ENCODE data around the gene FBN2.

FBN2 gene

DNA sequence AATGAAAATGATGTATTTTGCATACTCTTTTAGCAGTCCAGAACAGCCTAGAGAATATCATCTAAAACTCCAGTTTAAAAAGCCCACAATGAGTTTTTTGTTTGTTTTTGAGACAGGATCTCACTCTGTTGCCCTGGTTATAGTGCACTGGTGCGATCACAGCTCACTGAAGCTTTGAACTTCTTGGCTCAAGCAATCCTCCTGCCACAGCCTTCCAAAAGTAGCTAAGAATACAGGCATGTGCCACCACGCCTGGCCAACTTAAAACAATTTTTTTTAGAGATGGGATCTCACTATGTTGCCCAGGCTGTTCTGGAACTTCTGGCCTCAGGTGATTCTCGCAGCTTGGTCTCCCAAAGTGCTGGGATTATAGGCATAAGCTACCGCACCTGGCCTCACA is 175.7 kb downstream of the FBN2 start:
- no peak for TF ChIP-seq POLR2A (IDR thresholded peaks at IDR 0.05; ENCODE audit: low read depth, low read length)
- no peak for FAIRE-seq
- DNase-seq (ENCODE audit: insufficient read length, low spot score), result no peak

DNA sequence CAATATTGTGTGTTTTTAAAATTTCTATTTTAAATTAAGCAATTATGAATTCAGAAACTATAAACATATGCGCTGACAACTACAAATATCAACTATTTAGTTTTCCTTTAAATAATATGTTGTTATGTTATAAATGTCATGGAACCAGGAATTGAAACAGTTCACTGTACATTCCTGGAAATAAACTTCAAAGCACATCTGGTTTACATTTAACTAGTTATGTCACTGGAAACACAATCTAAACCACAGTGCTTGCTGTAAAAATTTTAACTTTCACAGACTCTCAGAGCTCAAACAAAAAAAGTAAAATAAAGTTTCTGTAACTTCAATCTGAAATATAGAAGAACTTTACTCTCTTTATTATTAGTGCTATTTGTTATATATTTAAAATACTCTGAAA is 179.2 kb downstream of the FBN2 start:
- no peak for TF ChIP-seq POLR2A (IDR thresholded peaks at IDR 0.05; ENCODE audit: low read depth, low read length)
- FAIRE-seq (no peak), DNase-seq (ENCODE audit: insufficient read length, low spot score) (no peak)

DNA sequence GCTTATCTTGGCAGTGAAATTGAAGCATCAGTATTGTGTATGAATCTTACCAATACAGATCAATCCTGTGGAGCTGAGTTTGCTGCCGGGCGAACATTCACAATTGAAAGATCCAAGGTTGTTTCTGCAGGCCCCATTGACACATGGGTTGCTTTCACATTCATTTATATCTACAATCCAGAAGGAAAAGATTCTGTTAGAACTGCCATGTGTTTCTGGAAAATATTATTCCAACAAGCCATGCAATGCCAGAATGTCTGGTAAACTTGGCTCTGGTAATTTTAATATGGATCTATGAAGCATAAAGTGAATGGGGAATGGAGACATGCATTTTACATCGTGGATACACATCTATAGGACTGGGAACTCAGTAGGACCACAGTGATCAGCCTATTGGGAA is 180.8 kb downstream of the FBN2 start:
- TF ChIP-seq POLR2A (IDR thresholded peaks at IDR 0.05; ENCODE audit: low read depth, low read length), result no peak
- DNase-seq (ENCODE audit: insufficient read length, low spot score) (no peak), FAIRE-seq (no peak)

DNA sequence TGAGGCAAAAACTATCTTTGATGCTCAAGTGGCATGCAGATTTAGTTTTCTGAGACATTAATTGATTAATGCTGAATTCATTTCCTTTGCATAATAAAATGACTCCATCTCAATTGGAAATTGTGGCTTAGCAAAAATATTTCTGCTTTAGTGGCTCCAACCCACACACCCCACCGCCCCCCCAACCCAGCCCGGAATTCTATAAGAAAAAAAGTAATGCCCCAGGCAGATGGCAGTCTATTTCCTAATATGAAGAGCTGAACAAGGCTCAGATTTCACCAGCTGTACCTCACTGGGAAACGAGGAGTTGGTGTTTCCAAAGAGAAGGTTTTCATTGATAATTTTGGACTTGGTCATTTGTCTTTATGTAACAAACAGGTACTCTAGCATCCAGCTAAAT is 182.1 kb downstream of the FBN2 start:
- no peak for DNase-seq (ENCODE audit: insufficient read length, low spot score)
- no peak for TF ChIP-seq POLR2A (IDR thresholded peaks at IDR 0.05; ENCODE audit: low read depth, low read length)
- FAIRE-seq, result no peak

DNA sequence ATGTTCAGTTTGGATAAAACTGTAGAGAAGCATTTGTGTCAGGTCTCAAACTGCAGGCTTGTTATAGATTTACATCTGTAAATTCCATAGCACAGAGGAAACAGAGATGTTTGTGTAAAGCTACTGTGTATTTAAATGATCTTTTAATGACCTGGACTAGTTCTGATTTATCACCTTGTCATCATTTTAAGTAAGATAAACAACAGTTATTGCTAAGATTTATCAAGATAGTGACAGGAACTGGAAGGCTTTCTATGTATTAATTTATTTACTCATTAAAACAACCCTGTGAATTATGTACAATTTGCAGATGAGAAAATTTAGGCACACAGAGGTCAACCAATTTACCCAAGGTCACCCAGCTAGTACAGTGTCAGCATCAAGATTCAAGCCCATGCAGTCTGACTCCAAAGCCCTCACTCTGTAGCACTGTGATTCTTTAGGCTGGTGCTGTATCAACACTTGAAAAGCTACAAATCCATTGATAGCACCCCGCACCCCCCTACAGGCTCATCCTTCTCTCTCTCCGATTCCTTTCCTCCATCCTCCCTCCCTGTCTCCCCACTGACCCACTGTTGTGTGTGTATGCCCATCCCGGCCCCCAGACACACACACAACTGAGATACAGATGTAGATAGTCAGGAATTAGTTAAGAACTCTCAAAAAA is 184.5 kb downstream of the FBN2 start:
- DNase-seq (ENCODE audit: insufficient read length, low spot score) (no peak), FAIRE-seq (no peak)
- TF ChIP-seq POLR2A (IDR thresholded peaks at IDR 0.05; ENCODE audit: low read depth, low read length), result no peak

DNA sequence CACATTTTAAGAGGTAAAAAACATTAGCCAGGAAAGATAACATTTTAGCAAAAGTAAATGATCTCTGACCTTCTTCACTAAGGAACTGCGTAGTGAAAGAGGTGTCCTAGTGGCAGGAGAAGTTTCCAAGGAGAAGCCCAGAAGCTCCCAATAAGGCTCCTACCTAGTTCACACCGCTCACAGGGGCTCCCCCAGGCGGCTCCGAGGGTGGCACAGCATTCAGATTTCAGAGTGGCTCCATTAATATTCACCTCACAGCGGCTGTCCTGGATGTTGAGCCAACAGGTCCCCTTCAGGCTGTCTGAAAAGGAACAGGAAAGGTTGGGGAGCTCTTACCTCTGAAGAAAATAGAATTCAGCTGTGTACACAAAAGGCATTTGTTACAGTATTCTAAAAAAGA is 187.3 kb downstream of the FBN2 start:
- no peak for TF ChIP-seq POLR2A (IDR thresholded peaks at IDR 0.05; ENCODE audit: low read depth, low read length)
- FAIRE-seq (no peak), DNase-seq (ENCODE audit: insufficient read length, low spot score) (no peak)

DNA sequence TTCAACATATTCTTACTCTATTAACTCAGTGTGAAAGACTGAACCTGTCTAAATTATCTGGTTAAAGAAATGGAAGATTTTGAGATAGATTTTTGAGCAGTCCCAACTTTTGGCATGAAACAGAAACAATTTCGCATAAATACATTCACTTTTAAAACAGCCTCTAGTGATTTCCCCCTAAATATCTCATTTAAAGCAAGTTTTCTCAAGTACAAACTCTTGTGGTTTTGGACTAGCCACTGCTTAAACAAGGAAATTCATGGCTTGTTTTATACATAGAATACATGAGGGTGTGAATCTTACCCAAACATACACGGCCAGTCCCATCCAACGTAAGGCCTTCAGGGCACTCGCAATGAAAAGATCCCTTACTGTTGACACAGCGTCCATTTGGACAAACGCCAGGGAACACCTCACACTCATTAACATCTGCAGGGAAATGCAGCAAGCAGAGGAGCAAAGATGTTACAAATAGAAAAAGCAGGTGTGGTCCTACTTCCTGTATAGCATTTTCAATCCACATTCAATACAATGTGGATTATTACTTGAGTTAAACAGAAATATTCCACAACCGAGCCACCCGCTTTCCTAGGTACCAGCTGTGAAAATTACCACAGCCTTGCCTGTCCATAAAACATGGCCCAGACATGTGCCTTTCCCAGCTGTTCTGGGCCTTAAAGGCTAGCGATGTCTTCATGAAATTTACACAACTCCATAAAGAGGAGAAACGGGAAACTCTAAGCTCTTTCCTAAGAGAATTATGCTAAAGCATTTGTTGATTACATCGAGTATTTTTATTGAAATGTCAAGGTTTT is 188.8 kb downstream of the FBN2 start:
- FAIRE-seq, result no peak
- DNase-seq (ENCODE audit: insufficient read length, low spot score), result no peak
- no peak for TF ChIP-seq POLR2A (IDR thresholded peaks at IDR 0.05; ENCODE audit: low read depth, low read length)

DNA sequence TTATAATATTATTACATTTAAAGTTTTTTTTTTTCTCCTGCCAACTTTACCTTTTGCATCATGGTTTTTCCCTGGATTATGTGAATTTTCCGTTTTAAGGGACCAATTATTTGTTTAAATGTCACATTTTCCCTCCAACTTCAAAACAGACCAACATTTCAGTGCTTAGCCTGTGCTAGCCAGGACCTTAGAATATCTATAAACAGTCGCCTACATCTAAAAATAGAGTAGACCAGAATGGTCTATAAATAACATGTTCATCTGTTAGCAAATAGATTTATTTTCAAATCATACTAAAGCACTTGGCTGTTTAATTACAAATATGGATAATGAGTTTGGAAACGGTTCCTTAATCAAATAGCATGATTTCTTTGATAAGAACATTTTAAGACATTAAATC is 192.0 kb downstream of the FBN2 start:
- no peak for FAIRE-seq
- DNase-seq (ENCODE audit: insufficient read length, low spot score), result no peak
- no peak for TF ChIP-seq POLR2A (IDR thresholded peaks at IDR 0.05; ENCODE audit: low read depth, low read length)

DNA sequence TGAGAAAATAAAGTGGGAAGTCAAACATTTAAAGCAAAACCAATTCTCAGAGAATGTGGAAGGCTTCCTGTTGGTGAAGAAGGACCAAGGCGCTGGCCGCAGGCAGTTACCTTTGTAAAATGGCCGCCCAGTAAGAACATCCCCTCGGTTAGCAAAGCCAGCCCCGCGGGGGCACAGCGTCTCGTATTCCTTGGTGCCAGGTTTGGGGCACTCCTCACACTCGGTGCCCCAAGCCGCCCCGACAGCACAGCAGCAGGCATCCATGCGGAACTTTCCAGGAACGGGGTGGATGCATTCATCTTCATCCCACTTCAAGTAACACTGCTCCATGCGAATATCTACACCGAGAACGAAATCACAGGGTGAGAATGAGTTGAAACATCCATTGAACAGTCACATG is 192.8 kb downstream of the FBN2 start:
- TF ChIP-seq POLR2A (IDR thresholded peaks at IDR 0.05; ENCODE audit: low read depth, low read length), result no peak
- no peak for DNase-seq (ENCODE audit: insufficient read length, low spot score)
- no peak for FAIRE-seq

DNA sequence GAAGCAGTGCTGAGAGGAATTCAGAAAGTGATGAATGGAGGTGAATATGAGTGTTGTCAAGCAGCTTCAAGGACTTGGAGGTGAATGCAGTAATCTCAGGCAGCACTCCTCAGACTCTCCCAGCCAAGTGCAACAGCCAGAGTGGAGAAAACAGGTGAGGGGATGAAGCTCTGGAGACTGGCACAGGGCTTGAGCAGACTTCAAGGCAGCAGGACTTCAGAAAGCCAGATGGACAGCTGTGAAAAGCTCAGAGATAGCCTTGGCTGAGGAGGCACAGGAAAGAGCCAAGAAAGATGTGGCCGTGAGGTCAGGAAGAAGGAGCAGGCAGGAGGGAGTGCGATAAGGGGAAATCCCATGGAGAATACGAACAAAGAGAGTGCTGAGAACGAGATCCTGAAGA is 194.9 kb downstream of the FBN2 start:
- no peak for FAIRE-seq
- no peak for DNase-seq (ENCODE audit: insufficient read length, low spot score)
- TF ChIP-seq POLR2A (IDR thresholded peaks at IDR 0.05; ENCODE audit: low read depth, low read length), result no peak

DNA sequence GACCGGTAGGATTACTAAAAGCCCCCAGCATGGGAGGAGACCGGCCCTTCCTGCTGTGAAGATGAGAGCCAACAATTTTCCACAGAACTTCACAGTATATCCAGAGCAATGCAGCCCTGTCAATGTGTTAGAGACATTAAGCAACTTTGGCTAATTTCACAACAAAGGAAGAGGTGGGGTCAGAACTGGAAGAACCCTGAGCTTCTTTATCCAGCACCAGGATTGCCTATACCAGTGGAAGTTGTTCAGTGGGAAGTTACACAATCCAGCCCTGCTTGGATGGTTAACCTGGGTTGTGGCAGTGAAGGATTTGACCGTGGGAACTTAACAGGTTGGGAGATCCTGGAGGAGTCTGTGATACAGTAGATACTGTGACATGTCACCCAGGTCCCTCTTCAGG is 197.0 kb downstream of the FBN2 start:
- FAIRE-seq, result no peak
- TF ChIP-seq POLR2A (IDR thresholded peaks at IDR 0.05; ENCODE audit: low read depth, low read length), result no peak
- no peak for DNase-seq (ENCODE audit: insufficient read length, low spot score)

DNA sequence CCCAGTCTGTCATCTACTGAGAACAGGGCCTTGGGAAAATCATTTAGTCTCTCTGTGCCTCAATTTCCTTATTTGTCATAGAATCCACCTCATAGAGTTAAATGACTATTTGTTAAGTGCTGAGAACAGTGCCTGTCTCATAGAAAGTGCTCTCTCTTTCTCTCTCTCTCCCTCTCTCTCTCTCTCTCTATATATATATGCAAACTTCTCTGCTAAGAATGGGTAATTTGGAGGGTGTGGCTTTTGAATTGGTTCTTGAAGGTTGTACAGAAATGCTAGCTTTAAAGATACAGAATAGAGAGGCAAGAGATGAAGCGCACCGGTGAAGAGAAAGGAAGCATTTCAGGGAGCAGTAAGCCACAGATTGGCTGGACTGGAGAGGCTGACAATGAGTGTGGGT is 197.4 kb downstream of the FBN2 start:
- TF ChIP-seq POLR2A (IDR thresholded peaks at IDR 0.05; ENCODE audit: low read depth, low read length), result no peak
- DNase-seq (ENCODE audit: insufficient read length, low spot score) (no peak), FAIRE-seq (no peak)

DNA sequence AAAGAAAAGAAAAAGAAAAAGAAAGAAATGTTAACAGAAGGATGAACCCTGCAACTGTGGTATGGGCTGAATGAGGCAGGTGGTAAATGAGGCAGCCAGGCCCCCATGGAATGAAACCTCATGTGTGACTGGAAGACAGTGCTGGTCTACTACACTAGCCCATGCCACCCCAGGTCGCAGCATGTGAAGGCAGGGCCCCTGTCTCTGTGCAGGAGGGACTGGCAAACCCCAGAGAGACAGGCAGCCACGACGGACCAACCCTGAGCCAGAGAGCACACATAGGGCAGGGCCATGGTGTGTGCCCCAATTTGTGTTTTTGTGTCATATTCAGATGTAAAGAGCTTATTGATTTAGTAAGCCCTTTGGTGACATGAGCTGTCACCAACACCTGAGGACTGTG is 198.5 kb downstream of the FBN2 start:
- FAIRE-seq (no peak), DNase-seq (ENCODE audit: insufficient read length, low spot score) (no peak)
- no peak for TF ChIP-seq POLR2A (IDR thresholded peaks at IDR 0.05; ENCODE audit: low read depth, low read length)

DNA sequence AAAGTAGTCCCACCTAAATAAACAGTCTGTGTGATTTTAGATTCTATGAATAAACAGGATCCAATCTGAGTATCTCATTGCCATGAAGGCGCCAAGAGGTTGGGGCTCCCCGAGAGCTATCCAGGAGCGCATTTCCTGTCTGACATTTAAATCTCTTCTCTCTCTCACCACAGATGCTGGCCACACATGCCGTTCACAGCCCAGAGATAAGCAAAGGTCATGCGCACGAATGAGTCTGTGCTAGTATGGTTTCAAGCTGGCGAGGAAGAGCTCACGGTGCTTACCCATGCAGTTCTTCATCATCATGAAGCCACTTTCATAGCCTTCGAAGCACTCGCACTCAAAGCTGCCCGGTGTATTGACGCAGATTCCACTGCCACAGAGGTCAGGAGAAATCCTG is 199.4 kb downstream of the FBN2 start:
- DNase-seq (ENCODE audit: insufficient read length, low spot score), result no peak
- TF ChIP-seq POLR2A (IDR thresholded peaks at IDR 0.05; ENCODE audit: low read depth, low read length), result no peak
- FAIRE-seq, result no peak

DNA sequence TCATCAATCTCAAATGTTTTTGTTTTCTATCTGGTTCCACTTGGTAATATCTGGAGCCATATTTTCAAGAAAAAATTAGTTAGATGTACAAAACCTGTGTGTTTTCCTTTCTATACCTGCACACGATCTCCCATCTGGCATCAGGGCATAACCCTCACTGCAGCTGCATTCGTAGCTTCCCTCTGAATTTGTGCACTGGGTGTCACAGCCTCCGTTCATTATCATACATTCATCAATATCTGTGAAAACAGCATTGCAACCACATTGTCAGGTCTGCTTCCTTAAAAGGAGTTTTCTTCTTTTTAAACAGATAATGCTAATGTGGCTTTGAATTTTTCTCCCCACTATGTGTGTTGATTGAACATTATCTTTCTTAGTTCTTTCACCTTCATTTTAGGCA is 202.7 kb downstream of the FBN2 start:
- no peak for TF ChIP-seq POLR2A (IDR thresholded peaks at IDR 0.05; ENCODE audit: low read depth, low read length)
- DNase-seq (ENCODE audit: insufficient read length, low spot score), result no peak
- no peak for FAIRE-seq
